BJ (cell line): Measurements from ENCODE around the gene UACA. TPM values are rescaled to one million over a fixed set of nuclear protein-coding genes. Genes with fewer than 3 reads are reported as not detected.

ENCODE experiments used
- CTCF ChIA-PET: fragments of 350-600 bp; formaldehyde crosslinking; extraction: SDS; loops from one replicate; lab custom pipeline; 2021; ENCODE audit warnings: antibody characterized with exemption, inconsistent platforms; lab: Yijun Ruan, JAX
- POLR2A ChIA-PET: fragments of 300-600 bp; sonication (Branson Sonifier 250); formaldehyde crosslinking; extraction: SDS; loops from one replicate; lab custom pipeline; 2021; ENCODE audit warnings: antibody characterized with exemption; lab: Charles Lee
- DNase-seq: peaks from one replicate; pipeline ENCODE4 v3.0.0-alpha.2; 2011; ENCODE audit warnings: low read depth
- H3K27me3 ChIP-seq: 2 replicates; pipeline ENCODE4 v1.6.0; 2011; ENCODE audit warnings: low read length; ENCODE audit not compliant: control insufficient read depth, insufficient read depth
- H3K36me3 ChIP-seq: 2 replicates; pipeline ENCODE4 v1.5.1; 2011; ENCODE audit warnings: low read length; ENCODE audit not compliant: control insufficient read depth, insufficient read depth
- H3K4me3 ChIP-seq: 2 replicates; pipeline ENCODE4 v1.5.1; 2011; ENCODE audit warnings: low read depth, mild to moderate bottlenecking, control low read depth, low read length
- polyA plus RNA-seq: library from polyadenylated mRNA; depleted of rRNA; stranded (reverse); fragments of >200 nt; gene quantifications from 2 replicates; pipeline ENCODE4 v1.2.3, GENCODE V29; 2011
- TF ChIP-seq, protein P1 (sequence below): IDR thresholded peaks from 2 replicates; pipeline ENCODE4 v1.5.1; 2011; ENCODE audit warnings: low read depth, mild to moderate bottlenecking, control low read depth, inconsistent platforms, low read length, moderate library complexity; ENCODE audit not compliant: insufficient read depth

The UACA gene
- polyA plus RNA-seq, 1 experiment = 143 TPM

DNA sequence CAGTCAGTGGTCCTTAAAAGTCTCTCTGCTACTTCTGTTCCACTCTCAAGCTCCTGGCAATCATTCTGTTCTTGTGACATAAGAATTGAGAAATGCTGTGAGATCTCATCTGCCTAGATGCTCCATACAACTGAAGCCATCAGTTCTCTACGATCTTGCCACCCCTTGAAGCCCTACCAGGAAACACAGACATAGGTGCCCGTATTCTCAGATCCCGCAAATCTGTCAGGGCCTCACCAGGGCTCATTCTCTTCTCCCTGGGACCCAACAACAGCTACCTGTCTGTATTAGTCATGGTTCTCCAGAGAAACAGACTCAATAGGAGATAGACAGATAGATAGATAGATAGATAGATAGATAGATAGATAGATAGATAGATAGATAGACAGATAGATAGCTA, 149.1 kb downstream of the UACA start:
- Histone ChIP-seq H3K36me3 (no peaks in the 10 kb centered on the region), H3K27me3 (no peaks in the 10 kb centered on the region; the same call in 1 of the 2 replicates), H3K4me3 (no peak overlapping the region)
- TF ChIP-seq, protein P1, sequence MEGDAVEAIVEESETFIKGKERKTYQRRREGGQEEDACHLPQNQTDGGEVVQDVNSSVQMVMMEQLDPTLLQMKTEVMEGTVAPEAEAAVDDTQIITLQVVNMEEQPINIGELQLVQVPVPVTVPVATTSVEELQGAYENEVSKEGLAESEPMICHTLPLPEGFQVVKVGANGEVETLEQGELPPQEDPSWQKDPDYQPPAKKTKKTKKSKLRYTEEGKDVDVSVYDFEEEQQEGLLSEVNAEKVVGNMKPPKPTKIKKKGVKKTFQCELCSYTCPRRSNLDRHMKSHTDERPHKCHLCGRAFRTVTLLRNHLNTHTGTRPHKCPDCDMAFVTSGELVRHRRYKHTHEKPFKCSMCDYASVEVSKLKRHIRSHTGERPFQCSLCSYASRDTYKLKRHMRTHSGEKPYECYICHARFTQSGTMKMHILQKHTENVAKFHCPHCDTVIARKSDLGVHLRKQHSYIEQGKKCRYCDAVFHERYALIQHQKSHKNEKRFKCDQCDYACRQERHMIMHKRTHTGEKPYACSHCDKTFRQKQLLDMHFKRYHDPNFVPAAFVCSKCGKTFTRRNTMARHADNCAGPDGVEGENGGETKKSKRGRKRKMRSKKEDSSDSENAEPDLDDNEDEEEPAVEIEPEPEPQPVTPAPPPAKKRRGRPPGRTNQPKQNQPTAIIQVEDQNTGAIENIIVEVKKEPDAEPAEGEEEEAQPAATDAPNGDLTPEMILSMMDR = no peak
- DNase-seq = no peak
- ChIA-PET CTCF (no interaction called here), POLR2A (no interaction called here)

DNA sequence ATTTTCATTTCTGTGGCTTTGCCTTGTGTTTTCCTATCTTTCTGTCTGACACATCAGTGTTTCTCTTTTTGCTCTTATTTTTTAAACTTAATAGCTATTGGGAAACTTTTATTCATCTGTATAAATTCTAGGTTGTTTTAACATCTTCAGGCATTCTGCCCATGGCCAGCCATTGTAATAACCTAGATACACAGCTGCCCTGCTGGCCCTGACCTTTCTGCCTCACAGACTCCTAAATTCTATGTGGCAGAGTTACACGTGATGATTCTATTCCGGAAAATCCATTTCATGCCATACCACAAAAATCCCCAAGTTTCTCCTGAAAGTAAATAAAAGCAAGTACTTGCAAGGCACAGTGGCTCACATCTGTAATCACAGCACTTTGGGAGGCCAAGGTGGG, 150.1 kb downstream of the UACA start:
- no peaks in the 10 kb centered on the region; the same call in 1 of the 2 replicates for H3K27me3 ChIP-seq
- no peak overlapping the region for H3K4me3 ChIP-seq
- CTCF ChIA-PET = no interaction called here
- no peak for DNase-seq
- H3K36me3 ChIP-seq = no peaks in the 10 kb centered on the region
- TF ChIP-seq, protein P1 = no peak
- POLR2A ChIA-PET = no interaction called here

DNA sequence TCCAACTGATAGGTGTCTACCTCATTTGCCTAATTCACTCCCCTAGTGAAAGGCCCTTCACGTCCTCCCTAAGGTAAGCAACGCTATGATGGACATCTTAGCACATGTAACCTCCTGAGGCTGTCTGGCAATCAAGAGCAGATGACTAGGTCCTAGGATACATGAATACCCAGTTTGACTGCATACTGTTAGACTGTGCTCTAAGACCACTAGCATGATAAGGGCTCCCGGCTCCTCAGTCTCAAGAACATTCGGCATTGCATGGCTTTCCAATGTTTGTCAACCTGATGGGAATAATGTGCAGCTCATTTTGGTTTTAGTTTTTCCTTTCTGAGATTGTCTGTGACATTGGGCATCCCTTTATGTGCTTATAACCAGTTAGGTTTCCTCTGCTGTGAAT, 152.1 kb downstream of the UACA start:
- CTCF ChIA-PET = interaction anchor here (1.5 kb wide), 1 partner anchor 19 kb away, joined by 4 read pairs; no protein-coding TSS in a partner anchor
- no peak for DNase-seq
- no peaks in the 10 kb centered on the region for H3K36me3 ChIP-seq
- H3K4me3 ChIP-seq = no peak overlapping the region
- TF ChIP-seq, protein P1 = no peak
- H3K27me3 ChIP-seq = no peaks in the 10 kb centered on the region; the same call in 1 of the 2 replicates
- POLR2A ChIA-PET = no interaction called here

DNA sequence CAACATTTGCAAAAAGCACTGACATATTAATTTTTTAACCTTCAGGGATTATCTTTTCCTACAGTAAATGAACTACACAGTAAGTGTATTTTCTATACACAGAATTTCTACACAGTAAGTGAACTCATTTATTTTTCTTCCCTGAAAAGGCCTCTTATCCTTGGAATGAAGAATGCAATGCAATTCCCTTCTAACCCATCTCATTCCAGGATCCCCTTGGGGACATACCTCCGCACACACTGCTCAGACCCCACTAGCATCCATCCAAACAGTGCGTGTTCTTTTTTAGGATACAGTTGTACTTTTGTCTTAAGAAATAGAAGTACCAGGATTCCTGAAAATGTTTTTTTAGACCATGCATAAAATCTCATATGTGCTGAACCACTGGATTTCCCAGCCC, 152.8 kb downstream of the UACA start:
- POLR2A ChIA-PET = no interaction called here
- TF ChIP-seq, protein P1 = no peak
- H3K36me3 ChIP-seq = no peaks in the 10 kb centered on the region
- CTCF ChIA-PET = interaction anchor here (1.5 kb wide), 1 partner anchor 20 kb away, joined by 4 read pairs; no protein-coding TSS in a partner anchor
- no peaks in the 10 kb centered on the region; the same call in 1 of the 2 replicates for H3K27me3 ChIP-seq
- DNase-seq = no peak
- no peak overlapping the region for H3K4me3 ChIP-seq

DNA sequence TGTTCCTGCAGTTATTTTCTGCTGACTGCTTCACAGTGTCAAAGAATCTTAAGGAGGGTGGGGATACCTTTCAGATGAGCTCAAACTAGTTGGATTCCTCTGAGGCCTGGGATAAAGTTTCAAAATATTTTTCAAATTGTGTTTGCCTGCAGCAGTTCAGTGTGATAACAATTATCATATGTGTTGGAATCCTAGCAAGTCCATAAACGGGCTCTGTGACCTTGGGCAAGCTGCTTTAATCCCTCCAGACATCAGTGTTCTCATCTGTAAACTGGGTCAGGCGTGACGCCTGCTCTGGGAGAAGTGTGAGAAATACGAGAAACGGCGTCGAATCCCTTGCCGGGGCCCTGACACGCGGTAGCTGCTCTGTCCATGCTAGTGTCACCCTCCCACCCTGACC, 153.5 kb downstream of the UACA start:
- H3K4me3 ChIP-seq = no peak overlapping the region
- ChIA-PET POLR2A (no interaction called here), CTCF (interaction anchor here (0.7 kb wide), 1 partner anchor 18 kb away, joined by 4 read pairs; no protein-coding TSS in a partner anchor)
- no peaks in the 10 kb centered on the region; the same call in 1 of the 2 replicates for H3K27me3 ChIP-seq
- no peak for DNase-seq
- H3K36me3 ChIP-seq = no peaks in the 10 kb centered on the region
- TF ChIP-seq, protein P1 = no peak
